Activated gamma-delta T cell (primary cell): ENCODE measurements around the gene NTM.

Experiments used
- DNase-seq: peaks from one replicate; lab custom pipeline; 2025; lab: John Stamatoyannopoulos, UW

Gene NTM

GRCh38 chr11:131642756-131643531 lies 272.5 kb downstream of the NTM start:
- DNase-seq = no peak

- no peak for DNase-seq
Measured at GRCh38 chr11:131644204-131644795, 273.9 kb downstream of the NTM start.

GRCh38 chr11:131645237-131645636 lies 274.8 kb downstream of the NTM start:
- DNase-seq = no peak

- no peak for DNase-seq
Measured at GRCh38 chr11:131649856-131650255, 279.4 kb downstream of the NTM start.

- DNase-seq = no peak
Measured at GRCh38 chr11:131652231-131652630, 281.8 kb downstream of the NTM start.

- no peak for DNase-seq
Measured at GRCh38 chr11:131653260-131653659, 282.8 kb downstream of the NTM start.

GRCh38 chr11:131654849-131655248 lies 284.4 kb downstream of the NTM start:
- DNase-seq = no peak

- DNase-seq = no peak
Measured at GRCh38 chr11:131656179-131656838, 285.9 kb downstream of the NTM start.

- no peak for DNase-seq
Measured at GRCh38 chr11:131656839-131657211, 286.4 kb downstream of the NTM start.

GRCh38 chr11:131658414-131658813 lies 288.0 kb downstream of the NTM start:
- DNase-seq = no peak

- DNase-seq = no peak
Measured at GRCh38 chr11:131658952-131659351, 288.5 kb downstream of the NTM start.

- DNase-seq = no peak
Measured at GRCh38 chr11:131659931-131660330, 289.5 kb downstream of the NTM start.

- DNase-seq = no peak
Measured at GRCh38 chr11:131661132-131661531, 290.7 kb downstream of the NTM start.

- no peak for DNase-seq
Measured at GRCh38 chr11:131662317-131662972, 292.0 kb downstream of the NTM start.

- DNase-seq = no peak
Measured at GRCh38 chr11:131662993-131663392, 292.6 kb downstream of the NTM start.

- DNase-seq = no peak
Measured at GRCh38 chr11:131663405-131664200, 293.2 kb downstream of the NTM start.

GRCh38 chr11:131664293-131664692 lies 293.9 kb downstream of the NTM start:
- DNase-seq = no peak

- DNase-seq = no peak
Measured at GRCh38 chr11:131664816-131665215, 294.4 kb downstream of the NTM start.

GRCh38 chr11:131665344-131665968 lies 295.0 kb downstream of the NTM start:
- DNase-seq = no peak

- DNase-seq = no peak
Measured at GRCh38 chr11:131666006-131666405, 295.6 kb downstream of the NTM start.

GRCh38 chr11:131666617-131667016 lies 296.2 kb downstream of the NTM start:
- no peak for DNase-seq
